ENCODE data around the gene SMIM3.

DNA sequence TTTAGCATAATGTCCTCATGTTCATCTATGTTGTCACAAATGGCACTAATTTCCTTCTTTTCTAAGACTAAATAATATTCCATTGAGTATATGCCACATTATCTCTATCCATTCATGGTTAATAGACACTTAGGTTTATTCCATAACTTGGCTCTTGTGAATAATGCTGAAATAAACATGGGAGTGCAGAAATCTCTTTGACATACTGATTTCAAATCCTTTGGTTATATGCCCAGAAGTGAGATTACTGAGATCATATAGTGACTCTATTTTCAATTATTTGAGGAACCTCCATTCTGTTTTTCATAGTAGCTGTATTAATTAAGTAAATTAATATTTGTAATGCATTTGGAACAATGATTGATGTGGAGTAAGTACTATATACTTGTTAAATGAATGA is 13.0 kb downstream of the SMIM3 start:
- TF ChIP-seq, protein P1, sequence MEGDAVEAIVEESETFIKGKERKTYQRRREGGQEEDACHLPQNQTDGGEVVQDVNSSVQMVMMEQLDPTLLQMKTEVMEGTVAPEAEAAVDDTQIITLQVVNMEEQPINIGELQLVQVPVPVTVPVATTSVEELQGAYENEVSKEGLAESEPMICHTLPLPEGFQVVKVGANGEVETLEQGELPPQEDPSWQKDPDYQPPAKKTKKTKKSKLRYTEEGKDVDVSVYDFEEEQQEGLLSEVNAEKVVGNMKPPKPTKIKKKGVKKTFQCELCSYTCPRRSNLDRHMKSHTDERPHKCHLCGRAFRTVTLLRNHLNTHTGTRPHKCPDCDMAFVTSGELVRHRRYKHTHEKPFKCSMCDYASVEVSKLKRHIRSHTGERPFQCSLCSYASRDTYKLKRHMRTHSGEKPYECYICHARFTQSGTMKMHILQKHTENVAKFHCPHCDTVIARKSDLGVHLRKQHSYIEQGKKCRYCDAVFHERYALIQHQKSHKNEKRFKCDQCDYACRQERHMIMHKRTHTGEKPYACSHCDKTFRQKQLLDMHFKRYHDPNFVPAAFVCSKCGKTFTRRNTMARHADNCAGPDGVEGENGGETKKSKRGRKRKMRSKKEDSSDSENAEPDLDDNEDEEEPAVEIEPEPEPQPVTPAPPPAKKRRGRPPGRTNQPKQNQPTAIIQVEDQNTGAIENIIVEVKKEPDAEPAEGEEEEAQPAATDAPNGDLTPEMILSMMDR (IDR thresholded peaks at IDR 0.05) = no peak
- TF ChIP-seq POLR2AphosphoS5 (IDR thresholded peaks at IDR 0.05; ENCODE audit: insufficient read depth in 1 of 2, low read depth in 1 of 2) = no peak
